RWPE2 (cell line): ENCODE measurements around the gene TMEM9.
"Not testable (repeated sequence)": the region's sequence is repeated elsewhere in the genome, so short reads cannot be mapped to it uniquely, and the experiment has no call there.

ENCODE experiments used
- ATAC-seq: fragments of 200-7000 bp; cut with Tn5 transposase; 3 replicates; pipeline ENCODE4 v1.9.1; 2021; ENCODE audit warnings: low read depth
- DNase-seq: peaks from one replicate; pipeline ENCODE4 v3.0.0-alpha.2; 2020; ENCODE audit warnings: low spot score
- H3K27ac ChIP-seq: fragments of 450-650 bp; 2 replicates; pipeline ENCODE4 v1.5.1; 2017; ENCODE audit warnings: mild to moderate bottlenecking; ENCODE audit not compliant: poor library complexity, severe bottlenecking
- H3K27me3 ChIP-seq: fragments of 250-450 bp; sonication (Bioruptor Pico); 2 replicates; pipeline ENCODE4 v1.5.1; 2021; ENCODE audit warnings: mild to moderate bottlenecking, moderate library complexity; ENCODE audit not compliant: insufficient read depth, poor library complexity, severe bottlenecking
- H3K36me3 ChIP-seq: fragments of 250-450 bp; sonication (Bioruptor Pico); 2 replicates; pipeline ENCODE4 v1.5.1; 2020; ENCODE audit warnings: low read depth, mild to moderate bottlenecking, moderate library complexity
- H3K4me1 ChIP-seq: fragments of 250-450 bp; sonication (Bioruptor Pico); 2 replicates; pipeline ENCODE4 v1.5.1; 2021; ENCODE audit warnings: mild to moderate bottlenecking, moderate library complexity; ENCODE audit not compliant: insufficient read depth, poor library complexity, severe bottlenecking
- H3K4me3 ChIP-seq: fragments of 250-450 bp; sonication (Bioruptor Pico); 2 replicates; pipeline ENCODE4 v1.5.1; 2021; ENCODE audit warnings: mild to moderate bottlenecking, moderate library complexity; ENCODE audit not compliant: severe bottlenecking
- H3K9me3 ChIP-seq: fragments of 250-450 bp; sonication (Bioruptor Pico); 2 replicates; pipeline ENCODE4 v1.5.1; 2021; ENCODE audit warnings: mild to moderate bottlenecking, moderate library complexity; ENCODE audit not compliant: severe bottlenecking
- TF ChIP-seq, protein P1 (sequence below): fragments of 450-650 bp; IDR thresholded peaks from one replicate; pipeline ENCODE4 v1.5.1; 2017; ENCODE audit warnings: mild to moderate bottlenecking, moderate library complexity; ENCODE audit not compliant: poor library complexity, severe bottlenecking

TMEM9 gene

DNA sequence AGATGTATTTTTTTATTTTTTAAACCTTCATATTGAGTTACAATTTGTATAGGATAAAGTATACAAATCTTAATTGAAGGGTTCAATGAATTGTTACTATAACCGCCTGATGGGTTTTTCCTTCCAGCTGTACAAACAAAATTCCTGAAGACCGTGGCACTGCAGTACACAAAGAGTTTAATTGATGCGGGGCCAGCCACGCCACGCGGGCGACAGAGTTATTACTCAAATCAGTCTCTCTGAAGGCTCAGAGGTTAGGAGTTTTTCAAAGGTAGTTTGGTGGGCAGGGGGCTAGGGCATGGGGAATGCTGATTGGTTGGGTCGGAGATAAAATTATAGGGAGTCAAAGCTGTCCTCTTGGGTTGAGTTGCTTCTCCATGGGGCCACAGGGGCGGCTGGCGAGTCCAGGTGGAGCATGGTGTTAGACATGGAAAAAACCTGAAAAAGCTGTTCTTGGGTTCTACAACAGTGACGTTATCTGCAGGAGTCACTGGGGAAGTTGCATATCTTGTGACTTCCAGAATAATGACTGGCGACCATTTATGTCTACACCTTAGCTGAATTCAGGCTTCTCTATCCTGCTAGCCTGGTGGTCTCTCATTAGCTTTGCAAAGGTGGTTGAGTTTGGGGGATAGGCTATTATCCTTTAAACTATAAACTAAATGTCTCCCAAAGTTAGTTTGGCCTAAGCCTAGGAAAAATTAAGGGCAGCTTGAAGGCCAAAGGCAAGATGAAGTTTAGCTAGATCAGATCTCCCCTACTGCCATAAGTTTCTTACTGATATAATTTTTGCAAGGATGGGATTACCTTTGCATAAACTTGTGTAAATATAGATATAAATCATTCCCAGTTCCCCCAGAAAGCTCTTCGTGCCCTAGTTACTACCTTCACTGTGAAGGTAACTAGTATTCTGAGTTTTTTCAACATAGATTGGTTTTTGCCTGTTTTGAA lies 13.0 kb upstream of the TMEM9 start:
- no peak overlapping the region for H3K4me3 ChIP-seq
- DNase-seq, result no peak
- H3K4me1 ChIP-seq, result peaks cover 7% of the 10 kb centered on the region
- no peak for ATAC-seq
- TF ChIP-seq, protein P1, sequence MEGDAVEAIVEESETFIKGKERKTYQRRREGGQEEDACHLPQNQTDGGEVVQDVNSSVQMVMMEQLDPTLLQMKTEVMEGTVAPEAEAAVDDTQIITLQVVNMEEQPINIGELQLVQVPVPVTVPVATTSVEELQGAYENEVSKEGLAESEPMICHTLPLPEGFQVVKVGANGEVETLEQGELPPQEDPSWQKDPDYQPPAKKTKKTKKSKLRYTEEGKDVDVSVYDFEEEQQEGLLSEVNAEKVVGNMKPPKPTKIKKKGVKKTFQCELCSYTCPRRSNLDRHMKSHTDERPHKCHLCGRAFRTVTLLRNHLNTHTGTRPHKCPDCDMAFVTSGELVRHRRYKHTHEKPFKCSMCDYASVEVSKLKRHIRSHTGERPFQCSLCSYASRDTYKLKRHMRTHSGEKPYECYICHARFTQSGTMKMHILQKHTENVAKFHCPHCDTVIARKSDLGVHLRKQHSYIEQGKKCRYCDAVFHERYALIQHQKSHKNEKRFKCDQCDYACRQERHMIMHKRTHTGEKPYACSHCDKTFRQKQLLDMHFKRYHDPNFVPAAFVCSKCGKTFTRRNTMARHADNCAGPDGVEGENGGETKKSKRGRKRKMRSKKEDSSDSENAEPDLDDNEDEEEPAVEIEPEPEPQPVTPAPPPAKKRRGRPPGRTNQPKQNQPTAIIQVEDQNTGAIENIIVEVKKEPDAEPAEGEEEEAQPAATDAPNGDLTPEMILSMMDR, result no peak
- H3K36me3 ChIP-seq, result no peaks in the 10 kb centered on the region
- no peaks in the 10 kb centered on the region for H3K9me3 ChIP-seq
- H3K27me3 ChIP-seq, result no peaks in the 10 kb centered on the region
- H3K27ac ChIP-seq, result no peak overlapping the region

DNA sequence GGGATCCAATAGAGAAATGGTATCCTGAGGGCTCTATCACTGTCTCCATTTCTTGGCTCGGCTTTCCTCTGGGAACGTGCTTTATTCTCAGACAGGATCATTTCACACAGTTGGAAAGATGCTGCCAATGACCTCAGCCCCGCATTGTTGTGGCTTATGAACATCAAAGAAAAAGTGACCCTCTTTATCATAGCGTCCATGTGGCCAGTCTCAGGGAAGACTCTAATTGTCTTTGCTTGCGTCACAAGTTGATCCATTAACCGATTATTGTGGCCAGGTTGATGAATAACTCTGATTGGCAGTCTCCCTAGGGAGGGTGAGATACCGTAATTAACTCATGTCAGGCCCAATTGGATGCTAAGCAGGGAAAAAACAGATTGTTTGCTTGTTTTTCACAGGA lies 10.4 kb upstream of the TMEM9 start:
- Histone ChIP-seq H3K4me1 (no peaks in the 10 kb centered on the region), H3K4me3 (no peak overlapping the region)

DNA sequence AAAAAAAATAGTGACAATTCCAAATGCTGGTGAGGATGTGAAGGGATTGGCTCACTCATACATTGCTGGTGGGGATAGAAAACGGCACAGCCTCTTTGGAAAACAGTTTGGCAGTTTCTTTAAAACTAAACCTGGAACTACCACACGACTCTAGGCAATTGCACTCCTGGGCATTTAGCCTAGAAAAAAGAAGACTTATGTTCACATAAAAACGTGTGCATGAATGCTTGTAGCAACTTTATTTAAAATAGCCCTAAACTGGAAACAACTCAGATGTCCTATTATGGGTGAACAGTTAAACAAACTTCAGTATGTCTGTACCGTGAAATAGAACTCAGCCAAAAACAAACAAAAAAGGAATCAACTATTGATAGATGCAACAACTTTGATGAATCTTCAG lies 9.4 kb upstream of the TMEM9 start:
- no peaks in the 10 kb centered on the region for H3K36me3 ChIP-seq
- no peak overlapping the region for H3K27ac ChIP-seq
- H3K27me3 ChIP-seq, result no peaks in the 10 kb centered on the region
- H3K9me3 ChIP-seq, result no peaks in the 10 kb centered on the region
- no peaks in the 10 kb centered on the region for H3K4me1 ChIP-seq
- TF ChIP-seq, protein P1, result no peak
- H3K4me3 ChIP-seq, result no peak overlapping the region
- ATAC-seq (no peak), DNase-seq (no peak)

More for the DNA sequence above, 10.4 kb upstream of the TMEM9 start:
- no peak overlapping the region for H3K27ac ChIP-seq
- H3K9me3 ChIP-seq, result no peaks in the 10 kb centered on the region
- H3K27me3 ChIP-seq, result no peaks in the 10 kb centered on the region
- TF ChIP-seq, protein P1, result no peak
- ATAC-seq (no peak), DNase-seq (no peak)
- H3K36me3 ChIP-seq, result no peaks in the 10 kb centered on the region

DNA sequence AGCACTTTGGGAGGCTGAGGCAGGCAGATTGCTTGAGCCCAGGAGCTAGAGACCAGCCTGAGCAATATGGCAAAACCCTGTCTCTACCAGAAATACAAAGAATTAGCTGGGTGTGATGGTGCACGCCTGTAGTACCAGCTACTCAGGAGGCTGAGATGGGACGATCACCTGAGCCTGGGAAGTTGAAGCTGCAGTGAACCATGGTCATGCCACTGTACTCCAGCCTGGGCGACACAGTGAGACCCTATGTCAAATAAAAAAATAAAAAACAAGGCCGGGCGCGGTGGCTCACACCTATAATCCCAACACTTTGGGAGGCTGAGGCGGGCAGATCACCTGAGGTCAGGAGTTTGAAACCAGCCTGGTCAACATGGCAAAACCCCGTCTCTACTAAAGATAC lies 8.8 kb upstream of the TMEM9 start:
- H3K36me3 ChIP-seq, DNase-seq, H3K4me3 ChIP-seq, H3K4me1 ChIP-seq, ATAC-seq, H3K27ac ChIP-seq, H3K27me3 ChIP-seq, H3K9me3 ChIP-seq: not testable (repeated sequence)

DNA sequence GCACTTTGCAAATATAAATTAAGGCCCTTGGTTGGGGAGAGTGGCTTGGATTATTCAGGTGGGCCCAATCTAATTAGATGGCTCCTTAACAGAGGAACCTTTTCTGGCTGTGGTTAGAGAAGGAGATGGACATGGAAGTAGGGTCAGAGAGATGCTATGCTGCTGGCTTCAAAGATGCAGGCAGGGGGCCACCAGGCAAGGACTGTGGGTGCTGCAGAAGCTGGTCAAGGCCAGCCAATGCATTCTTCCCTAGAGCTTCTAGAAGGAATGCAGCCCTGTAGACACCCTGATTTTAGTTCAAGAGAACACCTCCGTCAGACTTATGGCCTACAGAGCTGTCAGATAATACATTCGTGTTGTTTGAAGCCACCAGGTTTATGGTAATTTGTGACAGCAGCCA lies 3.7 kb upstream of the TMEM9 start:
- ATAC-seq (no peak), DNase-seq (no peak)
- Histone ChIP-seq H3K36me3 (peaks cover 2% of the 10 kb centered on the region; the same call in 1 of the 2 replicates), H3K27me3 (no peaks in the 10 kb centered on the region), H3K9me3 (no peaks in the 10 kb centered on the region), H3K27ac (no peak overlapping the region), H3K4me3 (no peak overlapping the region), H3K4me1 (no peaks in the 10 kb centered on the region)
- TF ChIP-seq, protein P1, result no peak
